A673 (cell line): ENCODE data around the gene EDDM13. TPM values are rescaled to one million over a fixed set of nuclear protein-coding genes. Genes with fewer than 3 reads are reported as not detected.

Source experiments
- Bru-seq: library from RNA; stranded (reverse); fragments of 400-500 nt; gene quantifications from one replicate; lab custom pipeline; 2021; lab: Mats Ljungman, UMichigan
- BruChase-seq, 2 experiments: library from RNA; stranded (reverse); fragments of 400-500 nt; gene quantifications; one replicate each; lab custom pipeline; 2021; lab: Mats Ljungman, UMichigan
- BruUV-seq: library from RNA; stranded (reverse); fragments of 400-500 nt; replicated peaks from 2 replicates; lab custom pipeline; 2021; lab: Mats Ljungman, UMichigan
- CTCF ChIA-PET: fragments of 300-600 bp; sonication (Branson Sonifier 250); formaldehyde crosslinking; loops from one replicate; lab custom pipeline; 2022; ENCODE audit warnings: antibody characterized with exemption; lab: Charles Lee
- POLR2A ChIA-PET: fragments of 300-600 bp; sonication (Branson Sonifier 250); formaldehyde crosslinking; loops from one replicate; lab custom pipeline; 2022; ENCODE audit warnings: antibody characterized with exemption; ENCODE audit not compliant: low non-redundant PET; lab: Charles Lee
- DNase-seq: peaks from one replicate; pipeline ENCODE4 v3.0.0-alpha.2; 2015; ENCODE audit warnings: low spot score
- H3K27ac ChIP-seq: fragments of 200-600 bp; sonication (generic); 2 replicates; pipeline ENCODE4 v1.5.1; 2016; ENCODE audit warnings: mixed run types, low read depth, mild to moderate bottlenecking, mixed read lengths, antibody characterized with exemption, low read length; ENCODE audit not compliant: poor library complexity, severe bottlenecking
- H3K27me3 ChIP-seq: fragments of 200-600 bp; sonication (generic); replicated peaks from 2 replicates; pipeline ENCODE4 v1.6.1; 2017; ENCODE audit warnings: mixed run types, low read depth, mild to moderate bottlenecking, mixed read lengths, antibody characterized with exemption, low read length; ENCODE audit not compliant: insufficient read depth, poor library complexity
- H3K36me3 ChIP-seq: fragments of 200-600 bp; sonication (generic); 2 replicates; pipeline ENCODE4 v1.6.1; 2016; ENCODE audit warnings: mixed run types, mild to moderate bottlenecking, mixed read lengths, antibody characterized with exemption, low read length; ENCODE audit not compliant: insufficient read depth, poor library complexity, severe bottlenecking
- H3K4me1 ChIP-seq: fragments of 200-600 bp; sonication (generic); 2 replicates; pipeline ENCODE4 v1.6.1; 2017; ENCODE audit warnings: mixed run types, mild to moderate bottlenecking, mixed read lengths, antibody characterized with exemption, low read length; ENCODE audit not compliant: insufficient read depth, poor library complexity, severe bottlenecking
- H3K4me3 ChIP-seq: fragments of 200-600 bp; sonication (generic); 2 replicates; pipeline ENCODE4 v1.5.1; 2016; ENCODE audit warnings: low read depth, mixed run types, mild to moderate bottlenecking, mixed read lengths, low read length; ENCODE audit not compliant: poor library complexity, severe bottlenecking
- H3K9me3 ChIP-seq: fragments of 200-600 bp; sonication (generic); 2 replicates; pipeline ENCODE4 v1.6.1; 2016; ENCODE audit warnings: mixed run types, low read depth, mild to moderate bottlenecking, mixed read lengths, antibody characterized with exemption, low read length; ENCODE audit not compliant: poor library complexity, severe bottlenecking
- CTCF ChIP-seq: fragments of 300-800, 200-600 bp; sonication (generic); conservative IDR thresholded peaks from 2 replicates; pipeline ENCODE4 v1.5.1; 2017; ENCODE audit warnings: low read depth, mild to moderate bottlenecking, antibody characterized with exemption, low read length, moderate library complexity, mixed read lengths
- EZH2 ChIP-seq: fragments of 200-600 bp; sonication (generic); IDR thresholded peaks from 2 replicates; pipeline ENCODE4 v1.6.1; 2017; ENCODE audit warnings: borderline replicate concordance, low read depth, mild to moderate bottlenecking, mixed read lengths, antibody characterized with exemption, low read length; ENCODE audit not compliant: poor library complexity, severe bottlenecking
- intact Hi-C: fragments of 100-400 bp; cut with micrococcal nuclease; formaldehyde crosslinking; loops from one replicate; pipeline ENCODE4 v1.10.0; 2022; ENCODE audit not compliant: unreplicated experiment
- long read RNA-seq: library from polyadenylated mRNA; stranded (forward); transcript quantifications from one replicate; pipeline ENCODE4 v2.0.0, GENCODE V29; 2022
- total RNA-seq: library from RNA; stranded (reverse); gene quantifications from 2 replicates; pipeline ENCODE4 v1.2.3, GENCODE V29; 2021

Gene EDDM13, protein sequence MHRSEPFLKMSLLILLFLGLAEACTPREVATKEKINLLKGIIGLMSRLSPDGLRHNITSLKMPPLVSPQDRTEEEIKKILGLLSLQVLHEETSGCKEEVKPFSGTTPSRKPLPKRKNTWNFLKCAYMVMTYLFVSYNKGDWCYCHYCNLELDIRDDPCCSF
- total RNA-seq (not detected in 2 replicates), Bru-seq, nascent RNA (percentile 7 among the genes with signal in this experiment), BruChase-seq, experiment 1, labeled RNA remaining after a 2-hour chase (percentile 2 among the genes with signal in this experiment), BruChase-seq, experiment 2, labeled RNA remaining after a 6-hour chase (percentile 10 among the genes with signal in this experiment)
- long read RNA-seq = 0 reads

- intact Hi-C loops = no loop called here
- H3K36me3 ChIP-seq = no peaks in the 10 kb centered on the region
- POLR2A ChIA-PET = no interaction called here
- no TSS peak for BruUV-seq
- H3K4me1 ChIP-seq = no peaks in the 10 kb centered on the region
- no peak for DNase-seq
- CTCF ChIA-PET = no interaction called here
- no peak within 1 kb of the TSS for H3K27ac ChIP-seq
- H3K27me3 ChIP-seq = no peaks in the 10 kb centered on the region
- TF ChIP-seq CTCF (no peak), EZH2 (no peak)
- H3K9me3 ChIP-seq = no peaks in the 10 kb centered on the region
- no peak within 1 kb of the TSS for H3K4me3 ChIP-seq
These were observed at the start of gene EDDM13 for GRCh38 chr19:56272161-56272798. Gene EDDM13 (plus strand): TSS chr19:56272748. CDS start chr19:56272835, 87 bp downstream.

DNA sequence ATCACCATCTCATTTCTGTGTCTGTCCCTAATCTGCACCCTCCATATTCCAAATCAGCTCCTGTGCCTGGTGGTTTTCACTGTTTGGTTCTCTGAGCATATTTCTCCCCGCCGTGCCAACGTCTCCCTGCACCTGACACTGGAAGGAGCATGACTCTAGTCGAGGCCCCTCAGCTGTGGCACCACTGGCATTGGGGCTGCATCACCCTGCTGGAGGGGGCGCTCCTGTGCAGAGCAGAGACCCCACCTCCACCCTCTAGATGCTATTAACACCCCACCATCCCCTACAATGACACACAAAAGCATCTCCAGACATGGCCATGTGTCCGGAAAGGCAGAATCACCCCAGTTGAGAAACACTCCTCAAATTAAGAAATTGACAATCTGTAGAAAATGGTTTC lies 49.6 kb upstream of the EDDM13 start:
- H3K27me3 ChIP-seq = no peaks in the 10 kb centered on the region
- H3K4me3 ChIP-seq = no peak overlapping the region
- TF ChIP-seq CTCF (0 out of 2 replicates have a peak, but pooled peaks have one; percentile 22), EZH2 (no peak)
- ChIA-PET POLR2A (no interaction called here), CTCF (no interaction called here)
- no peaks in the 10 kb centered on the region for H3K36me3 ChIP-seq
- no peaks in the 10 kb centered on the region for H3K4me1 ChIP-seq
- no peaks in the 10 kb centered on the region for H3K9me3 ChIP-seq
- no peak overlapping the region for H3K27ac ChIP-seq
- DNase-seq = no peak
- intact Hi-C loops = no loop called here
- BruUV-seq = no TSS peak

DNA sequence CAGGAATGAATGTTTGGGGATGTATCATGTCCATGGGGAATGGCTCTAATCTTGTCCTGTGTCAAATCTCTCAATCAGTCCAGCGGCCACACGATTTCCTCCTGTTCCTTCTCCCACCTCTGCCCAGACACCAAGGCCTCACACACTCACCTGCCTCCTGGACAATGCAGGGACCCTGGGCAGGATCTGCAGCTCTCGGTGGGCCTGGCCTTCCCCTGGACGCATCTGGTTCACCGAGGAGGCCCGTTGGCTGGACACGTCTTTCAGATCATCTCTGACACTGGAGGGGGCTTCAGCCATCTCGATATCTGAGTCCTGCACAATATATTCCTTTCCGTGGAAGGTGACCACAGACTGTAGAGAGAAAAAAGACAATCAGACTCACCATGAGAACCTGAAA lies 49.1 kb upstream of the EDDM13 start:
- Histone ChIP-seq H3K27ac (no peak overlapping the region), H3K27me3 (no peaks in the 10 kb centered on the region), H3K36me3 (no peaks in the 10 kb centered on the region), H3K4me1 (no peaks in the 10 kb centered on the region), H3K4me3 (no peak overlapping the region), H3K9me3 (no peaks in the 10 kb centered on the region)
- no peak for DNase-seq
- no TSS peak for BruUV-seq
- POLR2A ChIA-PET = no interaction called here
- TF ChIP-seq EZH2 = no peak
- TF ChIP-seq CTCF = no peak
- intact Hi-C loops = no loop called here
- CTCF ChIA-PET = no interaction called here
